ENCODE measurements around the gene FOSL2.

DNA sequence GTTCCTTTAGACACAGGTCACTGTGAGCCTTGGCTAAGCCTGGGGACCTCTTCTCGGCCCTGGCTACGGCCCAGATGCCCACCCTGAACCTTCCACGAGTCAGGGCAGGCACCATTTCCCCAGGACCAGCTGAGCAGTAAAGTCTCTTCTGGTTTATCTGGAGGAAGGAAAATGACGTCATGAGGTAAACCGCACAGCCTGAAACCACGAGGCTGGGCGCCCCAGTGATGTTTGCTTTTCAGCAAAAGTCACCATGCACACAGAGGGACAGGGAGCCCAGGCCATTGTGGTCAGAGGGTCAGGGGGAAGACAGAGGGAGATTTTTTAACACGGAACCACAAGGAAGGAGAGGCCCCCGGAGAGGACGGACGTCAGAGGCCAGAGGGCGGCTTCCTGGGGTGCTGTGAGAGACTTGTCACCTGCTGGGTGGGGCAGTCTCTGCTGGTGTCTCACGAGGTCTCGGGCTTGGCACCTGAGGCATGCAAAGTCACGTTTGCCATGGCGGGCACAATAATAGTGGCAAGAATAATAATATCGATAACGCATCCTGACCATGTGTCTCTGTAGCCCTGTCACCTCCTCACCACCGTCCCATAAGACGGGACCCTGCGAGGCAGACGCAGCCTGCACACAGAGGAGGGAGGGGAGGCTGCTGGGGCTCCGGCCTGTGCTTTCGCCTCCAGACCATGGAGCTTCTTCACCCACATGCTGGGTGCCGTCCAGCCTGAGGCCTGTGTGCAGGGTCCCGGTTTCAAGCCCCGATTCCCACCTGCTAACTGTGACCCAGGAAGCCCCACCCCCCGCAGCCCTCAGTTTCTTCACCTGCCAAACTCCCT, 33.2 kb upstream of the FOSL2 start:
- no peak for TF ChIP-seq FOXM1 (IDR thresholded peaks at IDR 0.05; ENCODE audit: borderline replicate concordance, low read depth)
- no peak for TF ChIP-seq TAF1 (IDR thresholded peaks at IDR 0.05; ENCODE audit: low read depth)
- TF ChIP-seq TCF12 (IDR thresholded peaks at IDR 0.05; ENCODE audit: low read depth): no peak
- no peak for TF ChIP-seq YY1 (IDR thresholded peaks at IDR 0.05; ENCODE audit: low read depth)
- no peak for TF ChIP-seq EGR1 (IDR thresholded peaks at IDR 0.05)
- no peak for TF ChIP-seq CEBPB (IDR thresholded peaks at IDR 0.05)
- no peak for TF ChIP-seq CREB1 (IDR thresholded peaks at IDR 0.05; ENCODE audit: low read depth)
